HG02623 (cell line): ENCODE data around the gene DCHS2.

Experiments
- ATAC-seq: cut with Tn5 transposase; IDR thresholded peaks from one replicate; pipeline ENCODE4 v1.9.1; 2021; ENCODE audit warnings: moderate library complexity; ENCODE audit not compliant: unreplicated experiment

DCHS2 gene

GRCh38 chr4:154329939-154330338, 161.7 kb downstream of the DCHS2 start:
- ATAC-seq: no peak

GRCh38 chr4:154329268-154329868, 162.2 kb downstream of the DCHS2 start:
- no peak for ATAC-seq

- no peak for ATAC-seq
Observed at GRCh38 chr4:154328030-154328429, 163.6 kb downstream of the DCHS2 start.

- ATAC-seq: no peak
Observed at GRCh38 chr4:154320521-154320920, 171.1 kb downstream of the DCHS2 start.

- ATAC-seq: no peak
Observed at GRCh38 chr4:154319736-154320135, 171.9 kb downstream of the DCHS2 start.

GRCh38 chr4:154317201-154317999, 174.2 kb downstream of the DCHS2 start:
- no peak for ATAC-seq

- ATAC-seq: no peak
Observed at GRCh38 chr4:154315741-154316140, 175.9 kb downstream of the DCHS2 start.

- ATAC-seq: no peak
Observed at GRCh38 chr4:154314248-154314647, 177.4 kb downstream of the DCHS2 start.

- ATAC-seq: no peak
Observed at GRCh38 chr4:154313004-154313585, 178.5 kb downstream of the DCHS2 start.

- ATAC-seq: no peak
Observed at GRCh38 chr4:154312246-154312645, 179.4 kb downstream of the DCHS2 start.

GRCh38 chr4:154310578-154310977, 181.0 kb downstream of the DCHS2 start:
- no peak for ATAC-seq

- ATAC-seq: no peak
Observed at GRCh38 chr4:154308207-154308606, 183.4 kb downstream of the DCHS2 start.

GRCh38 chr4:154307451-154307850, 184.1 kb downstream of the DCHS2 start:
- no peak for ATAC-seq

- no peak for ATAC-seq
Observed at GRCh38 chr4:154305616-154306015, 186.0 kb downstream of the DCHS2 start.

- no peak for ATAC-seq
Observed at GRCh38 chr4:154304679-154305078, 186.9 kb downstream of the DCHS2 start.

GRCh38 chr4:154294652-154295350, 196.8 kb downstream of the DCHS2 start:
- no peak for ATAC-seq

- ATAC-seq: no peak
Observed at GRCh38 chr4:154293427-154293826, 198.2 kb downstream of the DCHS2 start.

- ATAC-seq: no peak
Observed at GRCh38 chr4:154292589-154292988, 199.0 kb downstream of the DCHS2 start.

GRCh38 chr4:154277172-154277571, 214.4 kb downstream of the DCHS2 start:
- no peak for ATAC-seq

- no peak for ATAC-seq
Observed at GRCh38 chr4:154276496-154276895, 215.1 kb downstream of the DCHS2 start.

GRCh38 chr4:154254999-154255398, 236.6 kb downstream of the DCHS2 start:
- no peak for ATAC-seq

GRCh38 chr4:154234576-154234975, 257.0 kb downstream of the DCHS2 start:
- ATAC-seq: no peak
